ENCODE measurements around the gene ANKRD37.

ANKRD37 gene

GRCh38 chr4:185425647-185426352 lies 29.2 kb downstream of the ANKRD37 start, which contains the start of gene UFSP2:
Gene UFSP2 (minus strand): TSS chr4:185425964. CDS start chr4:185425868, 96 bp downstream.
- Histone ChIP-seq H2BK5ac (ENCODE audit: low read depth, low read length, poor library complexity, severe bottlenecking) (peak within 1 kb of the TSS; percentile 81), H2AK5ac (ENCODE audit: low read length, severe bottlenecking) (no peak within 1 kb of the TSS), H3K4me2 (ENCODE audit: low read length, poor library complexity, severe bottlenecking) (peak within 1 kb of the TSS; percentile 83), H2BK12ac (ENCODE audit: low read length in 2 of 2) (peak within 1 kb of the TSS in 1 of 2 experiments; percentile 49), H4K8ac (ENCODE audit: low read length) (no peak within 1 kb of the TSS), H3K36me3 (ENCODE audit: control insufficient read depth in 1 of 2, insufficient read depth in 2 of 2, low read depth in 1 of 2, low read length in 2 of 2) (peaks cover 0 to 5% of the 10 kb centered on the region in 2 experiments), H3K23ac (ENCODE audit: low read length in 2 of 2) (no peak within 1 kb of the TSS), H3K4me1 (ENCODE audit: control insufficient read depth, insufficient read depth, low read depth, low read length) (peaks cover 6% of the 10 kb centered on the region), H3K14ac (ENCODE audit: low read length in 2 of 2) (peak within 1 kb of the TSS in 1 of 2 experiments; percentile 89), H3K27ac (ENCODE audit: low read length, poor library complexity, severe bottlenecking) (peak within 1 kb of the TSS; percentile 78), H2BK120ac (ENCODE audit: low read depth, low read length) (no peak within 1 kb of the TSS), H3K9me3 (ENCODE audit: control insufficient read depth, low read length) (no peaks in the 10 kb centered on the region), H3K9ac (ENCODE audit: low read length) (peak within 1 kb of the TSS; percentile 96), H3K27me3 (ENCODE audit: control insufficient read depth in 1 of 2, insufficient read depth in 1 of 2, low read length in 2 of 2) (no peaks in the 10 kb centered on the region), H4K91ac (ENCODE audit: low read length) (peak within 1 kb of the TSS; percentile 73), H3K18ac (ENCODE audit: low read depth in 1 of 2, low read length in 2 of 2) (peak within 1 kb of the TSS; percentile 23 to 98), H3K79me1 (replicated peaks; ENCODE audit: low read length, poor library complexity, severe bottlenecking) (peaks cover 21% of the 10 kb centered on the region), H2AFZ (ENCODE audit: low read depth, low read length) (peak within 1 kb of the TSS; percentile 98), H3K4me3 (ENCODE audit: insufficient read depth in 1 of 2, low read depth in 1 of 2, low read length in 2 of 2) (peak within 1 kb of the TSS; percentile 74 to 90), H3K4ac (ENCODE audit: low read depth in 1 of 2, low read length in 2 of 2) (peak within 1 kb of the TSS; percentile 28 to 81), H2BK15ac (ENCODE audit: low read depth, poor library complexity, severe bottlenecking) (peak within 1 kb of the TSS; percentile 50)
- under 1% methylated on average over 54 of the region's 66 CpGs for WGBS
- peak; percentile 92 for DNase-seq

GRCh38 chr4:185426960-185427688 lies 30.5 kb downstream of the ANKRD37 start:
- no peak overlapping the region for H3K18ac ChIP-seq (ENCODE audit: low read depth in 1 of 2, low read length in 2 of 2)
- peaks cover 5% of the 10 kb centered on the region for H3K4me1 ChIP-seq (ENCODE audit: control insufficient read depth, insufficient read depth, low read depth, low read length)
- peaks cover 12% of the 10 kb centered on the region for H3K79me1 ChIP-seq (replicated peaks; ENCODE audit: low read length, poor library complexity, severe bottlenecking)
- H4K8ac ChIP-seq (ENCODE audit: low read length) = no peak overlapping the region
- H2BK12ac ChIP-seq (ENCODE audit: low read length in 2 of 2) = no peak overlapping the region
- no peak overlapping the region for H3K14ac ChIP-seq (ENCODE audit: low read length in 2 of 2)
- no peak overlapping the region for H2BK15ac ChIP-seq (ENCODE audit: low read depth, poor library complexity, severe bottlenecking)
- H3K36me3 ChIP-seq (ENCODE audit: control insufficient read depth in 1 of 2, insufficient read depth in 2 of 2, low read depth in 1 of 2, low read length in 2 of 2) = no peaks in the 10 kb centered on the region
- no peak for DNase-seq
- no peak overlapping the region for H2AK5ac ChIP-seq (ENCODE audit: low read length, severe bottlenecking)
- no peak overlapping the region for H3K4me2 ChIP-seq (ENCODE audit: low read length, poor library complexity, severe bottlenecking)
- no peak overlapping the region for H2BK120ac ChIP-seq (ENCODE audit: low read depth, low read length)
- H3K9ac ChIP-seq (ENCODE audit: low read length) = no peak overlapping the region
- no peak overlapping the region for H3K4ac ChIP-seq (ENCODE audit: low read depth in 1 of 2, low read length in 2 of 2)
- no peak overlapping the region for H3K4me3 ChIP-seq (ENCODE audit: insufficient read depth in 1 of 2, low read depth in 1 of 2, low read length in 2 of 2)
- H3K27me3 ChIP-seq (ENCODE audit: control insufficient read depth in 1 of 2, insufficient read depth in 1 of 2, low read length in 2 of 2) = no peaks in the 10 kb centered on the region
- no peak overlapping the region for H4K91ac ChIP-seq (ENCODE audit: low read length)
- WGBS = 89% methylated on average over 22 of the region's 22 CpGs
- no peak overlapping the region for H3K23ac ChIP-seq (ENCODE audit: low read length in 2 of 2)
- no peaks in the 10 kb centered on the region for H3K9me3 ChIP-seq (ENCODE audit: control insufficient read depth, low read length)
- no peak overlapping the region for H2BK5ac ChIP-seq (ENCODE audit: low read depth, low read length, poor library complexity, severe bottlenecking)
- no peak overlapping the region for H3K27ac ChIP-seq (ENCODE audit: low read length, poor library complexity, severe bottlenecking)
- H2AFZ ChIP-seq (ENCODE audit: low read depth, low read length) = no peak overlapping the region

GRCh38 chr4:185429660-185430059 lies 33.0 kb downstream of the ANKRD37 start:
- no peaks in the 10 kb centered on the region for H3K9me3 ChIP-seq (ENCODE audit: control insufficient read depth, low read length)
- no CpG with 5 or more reads among the region's 5 CpGs for WGBS
- peaks cover 6% of the 10 kb centered on the region for H3K79me1 ChIP-seq (replicated peaks; ENCODE audit: low read length, poor library complexity, severe bottlenecking)
- H3K9ac ChIP-seq (ENCODE audit: low read length) = no peak overlapping the region
- H3K18ac ChIP-seq (ENCODE audit: low read depth in 1 of 2, low read length in 2 of 2) = no peak overlapping the region
- H2BK120ac ChIP-seq (ENCODE audit: low read depth, low read length) = no peak overlapping the region
- H3K4me1 ChIP-seq (ENCODE audit: control insufficient read depth, insufficient read depth, low read depth, low read length) = peaks cover 3% of the 10 kb centered on the region
- no peaks in the 10 kb centered on the region for H3K36me3 ChIP-seq (ENCODE audit: control insufficient read depth in 1 of 2, insufficient read depth in 2 of 2, low read depth in 1 of 2, low read length in 2 of 2)
- no peak overlapping the region for H3K27ac ChIP-seq (ENCODE audit: low read length, poor library complexity, severe bottlenecking)
- no peak overlapping the region for H3K14ac ChIP-seq (ENCODE audit: low read length in 2 of 2)
- no peak overlapping the region for H2AFZ ChIP-seq (ENCODE audit: low read depth, low read length)
- no peak overlapping the region for H2BK5ac ChIP-seq (ENCODE audit: low read depth, low read length, poor library complexity, severe bottlenecking)
- DNase-seq = no peak
- no peak overlapping the region for H4K8ac ChIP-seq (ENCODE audit: low read length)
- no peak overlapping the region for H2BK12ac ChIP-seq (ENCODE audit: low read length in 2 of 2)
- H4K91ac ChIP-seq (ENCODE audit: low read length) = no peak overlapping the region
- no peak overlapping the region for H3K4me2 ChIP-seq (ENCODE audit: low read length, poor library complexity, severe bottlenecking)
- H3K4ac ChIP-seq (ENCODE audit: low read depth in 1 of 2, low read length in 2 of 2) = no peak overlapping the region
- H2BK15ac ChIP-seq (ENCODE audit: low read depth, poor library complexity, severe bottlenecking) = no peak overlapping the region
- H3K27me3 ChIP-seq (ENCODE audit: control insufficient read depth in 1 of 2, insufficient read depth in 1 of 2, low read length in 2 of 2) = no peaks in the 10 kb centered on the region
- no peak overlapping the region for H3K23ac ChIP-seq (ENCODE audit: low read length in 2 of 2)
- no peak overlapping the region for H3K4me3 ChIP-seq (ENCODE audit: insufficient read depth in 1 of 2, low read depth in 1 of 2, low read length in 2 of 2)
- H2AK5ac ChIP-seq (ENCODE audit: low read length, severe bottlenecking) = no peak overlapping the region

- Histone ChIP-seq H3K23ac (ENCODE audit: low read length in 2 of 2) (no peak overlapping the region), H3K27ac (ENCODE audit: low read length, poor library complexity, severe bottlenecking) (no peak overlapping the region), H3K4me2 (ENCODE audit: low read length, poor library complexity, severe bottlenecking) (no peak overlapping the region), H2BK5ac (ENCODE audit: low read depth, low read length, poor library complexity, severe bottlenecking) (no peak overlapping the region), H2BK120ac (ENCODE audit: low read depth, low read length) (no peak overlapping the region), H4K91ac (ENCODE audit: low read length) (no peak overlapping the region), H3K4ac (ENCODE audit: low read depth in 1 of 2, low read length in 2 of 2) (no peak overlapping the region), H3K9ac (ENCODE audit: low read length) (no peak overlapping the region), H2AFZ (ENCODE audit: low read depth, low read length) (no peak overlapping the region), H3K79me1 (replicated peaks; ENCODE audit: low read length, poor library complexity, severe bottlenecking) (no peaks in the 10 kb centered on the region), H3K36me3 (ENCODE audit: control insufficient read depth in 1 of 2, insufficient read depth in 2 of 2, low read depth in 1 of 2, low read length in 2 of 2) (no peaks in the 10 kb centered on the region), H3K27me3 (ENCODE audit: control insufficient read depth in 1 of 2, insufficient read depth in 1 of 2, low read length in 2 of 2) (no peaks in the 10 kb centered on the region), H3K14ac (ENCODE audit: low read length in 2 of 2) (no peak overlapping the region), H2BK12ac (ENCODE audit: low read length in 2 of 2) (no peak overlapping the region), H2BK15ac (ENCODE audit: low read depth, poor library complexity, severe bottlenecking) (no peak overlapping the region), H3K9me3 (ENCODE audit: control insufficient read depth, low read length) (no peaks in the 10 kb centered on the region), H3K4me3 (ENCODE audit: insufficient read depth in 1 of 2, low read depth in 1 of 2, low read length in 2 of 2) (no peak overlapping the region), H3K18ac (ENCODE audit: low read depth in 1 of 2, low read length in 2 of 2) (no peak overlapping the region), H3K4me1 (ENCODE audit: control insufficient read depth, insufficient read depth, low read depth, low read length) (no peaks in the 10 kb centered on the region), H2AK5ac (ENCODE audit: low read length, severe bottlenecking) (no peak overlapping the region), H4K8ac (ENCODE audit: low read length) (no peak overlapping the region)
- DNase-seq = no peak
These were observed 38.8 kb downstream of the ANKRD37 start for GRCh38 chr4:185435466-185435865.

Measured in mesenchymal stem cell (in vitro differentiated cells and primary cell).